ENCODE data around the gene MNAT1.

Gene MNAT1

DNA sequence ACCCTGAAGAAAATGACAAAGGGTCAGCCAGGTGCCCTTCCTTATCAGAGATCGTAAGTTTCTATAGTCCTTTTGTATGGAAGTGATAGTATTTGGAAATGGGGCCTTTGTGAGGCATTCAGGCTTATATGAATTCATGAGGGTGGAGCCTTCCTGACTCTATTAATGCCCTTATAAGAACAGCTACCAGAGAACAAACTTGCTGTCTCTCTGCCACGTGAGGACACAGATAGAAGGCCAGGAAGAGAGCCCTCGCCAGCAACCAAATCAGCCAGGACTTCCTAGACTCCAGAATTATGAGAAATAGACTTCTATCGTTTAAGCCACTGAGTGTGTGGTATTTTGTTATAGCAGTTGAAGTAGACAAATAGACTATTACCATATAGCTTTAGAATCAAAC, 209.6 kb downstream of the MNAT1 start:
- TF ChIP-seq, protein P1, sequence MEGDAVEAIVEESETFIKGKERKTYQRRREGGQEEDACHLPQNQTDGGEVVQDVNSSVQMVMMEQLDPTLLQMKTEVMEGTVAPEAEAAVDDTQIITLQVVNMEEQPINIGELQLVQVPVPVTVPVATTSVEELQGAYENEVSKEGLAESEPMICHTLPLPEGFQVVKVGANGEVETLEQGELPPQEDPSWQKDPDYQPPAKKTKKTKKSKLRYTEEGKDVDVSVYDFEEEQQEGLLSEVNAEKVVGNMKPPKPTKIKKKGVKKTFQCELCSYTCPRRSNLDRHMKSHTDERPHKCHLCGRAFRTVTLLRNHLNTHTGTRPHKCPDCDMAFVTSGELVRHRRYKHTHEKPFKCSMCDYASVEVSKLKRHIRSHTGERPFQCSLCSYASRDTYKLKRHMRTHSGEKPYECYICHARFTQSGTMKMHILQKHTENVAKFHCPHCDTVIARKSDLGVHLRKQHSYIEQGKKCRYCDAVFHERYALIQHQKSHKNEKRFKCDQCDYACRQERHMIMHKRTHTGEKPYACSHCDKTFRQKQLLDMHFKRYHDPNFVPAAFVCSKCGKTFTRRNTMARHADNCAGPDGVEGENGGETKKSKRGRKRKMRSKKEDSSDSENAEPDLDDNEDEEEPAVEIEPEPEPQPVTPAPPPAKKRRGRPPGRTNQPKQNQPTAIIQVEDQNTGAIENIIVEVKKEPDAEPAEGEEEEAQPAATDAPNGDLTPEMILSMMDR (IDR thresholded peaks at IDR 0.05; ENCODE audit: borderline replicate concordance, insufficient read depth, low read depth, low read length): no peak

DNA sequence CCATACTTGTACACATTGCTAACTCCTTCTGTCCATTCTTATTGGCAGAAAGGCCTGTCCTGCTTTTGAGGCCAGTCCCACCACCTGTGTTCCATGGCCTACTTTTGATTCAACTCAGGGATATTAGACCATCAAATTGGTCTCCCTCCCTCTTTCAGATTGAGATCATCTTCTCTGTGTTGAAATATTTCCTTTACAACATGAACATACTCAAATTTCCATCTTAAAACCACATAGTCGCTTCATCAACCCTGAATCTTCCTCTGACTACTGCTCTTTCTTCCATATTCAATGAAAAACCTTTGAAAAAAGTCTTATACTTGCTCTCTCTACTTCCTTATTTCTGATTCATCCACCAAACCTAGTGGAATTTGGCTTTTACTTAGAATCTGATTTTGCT, 211.4 kb downstream of the MNAT1 start:
- TF ChIP-seq, protein P1 (IDR thresholded peaks at IDR 0.05; ENCODE audit: borderline replicate concordance, insufficient read depth, low read depth, low read length): no peak

More for the DNA sequence above, 209.6 kb downstream of the MNAT1 start:
- H3K4me3 ChIP-seq (ENCODE audit: low read depth, low read length): no peak overlapping the region

DNA sequence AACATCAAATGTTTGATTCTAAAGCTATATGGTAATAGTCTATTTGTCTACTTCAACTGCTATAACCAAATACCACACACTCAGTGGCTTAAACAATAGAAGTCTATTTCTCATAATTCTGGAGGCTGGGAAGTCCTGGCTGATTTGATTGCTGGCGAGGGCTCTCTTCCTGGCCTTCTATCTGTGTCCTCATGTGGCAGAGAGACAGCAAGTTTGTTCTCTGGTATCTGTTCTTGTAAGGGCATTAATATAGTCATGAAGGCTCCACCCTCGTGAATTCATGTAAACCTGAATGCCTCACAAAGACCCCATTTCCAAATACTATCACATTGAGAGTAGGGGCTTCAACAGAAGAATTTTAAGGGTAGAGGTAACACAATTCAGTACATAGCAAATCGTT, 212.2 kb downstream of the MNAT1 start:
- no peak overlapping the region for H3K4me3 ChIP-seq (ENCODE audit: low read depth, low read length)
- TF ChIP-seq, protein P1 (IDR thresholded peaks at IDR 0.05; ENCODE audit: borderline replicate concordance, insufficient read depth, low read depth, low read length): no peak

More for the DNA sequence above, 211.4 kb downstream of the MNAT1 start:
- no peak overlapping the region for H3K4me3 ChIP-seq (ENCODE audit: low read depth, low read length)

DNA sequence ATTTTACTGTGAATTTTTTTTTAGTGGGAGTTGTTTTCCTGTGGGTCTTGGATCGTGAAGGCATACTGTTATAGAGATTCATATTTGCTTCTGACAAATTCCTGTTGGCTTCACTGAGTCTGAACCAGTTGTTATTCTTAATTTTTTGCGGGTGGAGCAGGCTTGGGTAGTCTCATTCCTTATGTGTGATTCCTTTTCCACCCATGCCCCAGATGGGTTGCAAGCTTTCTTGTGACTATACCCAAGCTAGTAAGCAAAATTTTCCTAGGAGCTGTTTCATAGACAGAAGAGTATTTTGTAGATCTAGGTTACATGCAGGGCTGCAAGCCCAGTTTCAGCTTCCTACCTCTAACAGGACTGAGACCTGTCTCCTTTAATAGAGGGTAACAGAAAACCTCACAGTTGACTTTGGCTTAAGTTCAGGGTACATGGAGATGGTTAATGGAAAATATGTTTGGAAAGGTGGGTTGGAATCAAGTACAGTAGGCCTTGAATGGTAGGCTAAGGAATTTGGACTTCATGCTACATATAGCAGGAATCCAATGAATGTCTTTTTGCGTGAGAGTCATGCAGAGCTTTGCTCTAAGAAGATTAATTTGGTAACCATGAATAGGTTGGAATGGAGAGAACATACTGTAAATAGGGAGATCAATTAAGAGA, 217.3 kb downstream of the MNAT1 start:
- no peak overlapping the region for H3K4me3 ChIP-seq (ENCODE audit: low read depth, low read length)
- TF ChIP-seq, protein P1 (IDR thresholded peaks at IDR 0.05; ENCODE audit: borderline replicate concordance, insufficient read depth, low read depth, low read length): no peak

DNA sequence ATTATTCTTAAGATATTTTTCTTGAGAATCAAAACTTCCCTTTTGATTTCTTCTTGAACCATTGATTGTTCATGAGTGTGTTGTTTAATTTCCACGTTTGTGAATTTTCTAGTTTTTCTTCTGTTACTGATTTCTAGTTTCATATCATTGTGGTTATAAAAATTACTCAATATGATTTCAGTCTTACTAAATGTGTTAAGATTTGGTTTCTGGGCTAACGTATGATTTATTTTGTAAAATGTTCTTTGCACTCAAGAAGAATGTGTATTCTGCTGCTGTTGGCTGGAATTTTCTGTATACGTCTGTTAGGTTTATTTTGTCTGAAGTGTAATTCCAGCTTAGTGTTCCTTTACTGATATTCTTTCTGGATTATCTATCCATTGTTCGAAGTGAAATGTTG, 221.6 kb downstream of the MNAT1 start:
- no peak overlapping the region for H3K4me3 ChIP-seq (ENCODE audit: low read depth, low read length)
- TF ChIP-seq, protein P1 (IDR thresholded peaks at IDR 0.05; ENCODE audit: borderline replicate concordance, insufficient read depth, low read depth, low read length): no peak

DNA sequence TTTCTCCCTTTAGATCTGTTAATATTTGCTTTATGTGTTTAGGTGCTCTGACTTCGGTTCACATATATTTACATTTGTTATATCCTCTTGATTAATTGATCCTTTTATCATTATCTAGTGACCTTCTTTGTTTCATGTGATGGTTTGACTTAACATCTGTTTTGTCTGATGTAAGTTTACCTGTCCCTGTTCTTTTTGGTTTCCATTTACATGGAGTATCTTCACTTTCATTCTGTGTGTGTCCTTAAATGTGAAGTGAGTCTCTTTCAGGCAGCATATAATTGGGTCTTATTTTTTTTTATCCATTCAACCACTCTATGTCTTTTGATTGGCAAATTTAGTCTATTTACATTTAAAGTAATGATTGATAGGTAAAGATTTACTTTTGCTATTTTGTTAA, 222.1 kb downstream of the MNAT1 start:
- TF ChIP-seq, protein P1 (IDR thresholded peaks at IDR 0.05; ENCODE audit: borderline replicate concordance, insufficient read depth, low read depth, low read length): no peak
- no peak overlapping the region for H3K4me3 ChIP-seq (ENCODE audit: low read depth, low read length)

DNA sequence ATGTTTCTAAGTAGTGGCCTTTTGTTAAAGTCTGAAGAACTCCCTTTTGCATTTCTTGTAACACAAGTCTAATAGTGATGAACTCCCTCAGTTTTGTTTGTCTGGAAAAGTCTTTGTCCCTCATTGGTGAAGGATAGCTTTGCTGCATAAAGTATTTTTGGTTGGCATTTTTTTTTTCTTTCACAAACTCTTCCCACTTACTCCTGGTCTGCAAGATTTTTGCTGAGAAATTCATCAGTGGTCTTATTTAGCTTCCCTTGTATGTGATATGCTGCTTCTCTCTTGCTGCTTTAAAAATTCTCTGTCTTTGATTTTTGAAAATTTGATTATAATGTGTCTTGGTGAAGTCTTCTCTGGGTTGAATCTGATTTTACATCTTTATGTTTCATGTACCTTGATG, 223.6 kb downstream of the MNAT1 start:
- H3K4me3 ChIP-seq (ENCODE audit: low read depth, low read length): no peak overlapping the region
- TF ChIP-seq, protein P1 (IDR thresholded peaks at IDR 0.05; ENCODE audit: borderline replicate concordance, insufficient read depth, low read depth, low read length): no peak
